GM18909 (cell line): ENCODE results near the gene TBC1D23.
"Not testable (repeated sequence)": the region's sequence is repeated elsewhere in the genome, so short reads cannot be mapped to it uniquely, and the experiment has no call there.

ENCODE experiments used
- ATAC-seq: cut with Tn5 transposase; IDR thresholded peaks from one replicate; pipeline ENCODE4 v1.9.1; 2021; ENCODE audit warnings: mild to moderate bottlenecking; ENCODE audit not compliant: unreplicated experiment, poor library complexity

Gene TBC1D23

GRCh38 chr3:100289339-100289738 lies 28.5 kb downstream of the TBC1D23 start:
- no peak for ATAC-seq

DNA sequence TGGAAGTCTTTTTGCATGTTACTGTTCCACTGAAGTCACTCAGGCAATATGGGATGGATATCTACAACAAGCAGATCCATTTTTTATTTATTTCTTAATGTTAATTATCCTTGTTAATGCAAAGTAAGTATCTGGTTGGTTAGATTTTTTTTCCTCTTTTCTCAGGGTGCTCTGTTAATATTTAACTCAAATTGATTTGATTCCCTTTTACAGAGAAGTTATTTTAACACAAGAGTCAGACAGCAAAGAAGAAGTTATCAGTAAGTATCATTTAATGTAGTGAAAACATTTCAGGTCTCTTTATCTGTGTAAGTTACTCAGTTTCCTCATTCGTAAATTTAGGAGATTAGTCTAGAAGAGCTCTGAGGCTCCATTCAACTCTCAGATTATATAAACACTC lies 34.3 kb downstream of the TBC1D23 start:
- no peak for ATAC-seq

DNA sequence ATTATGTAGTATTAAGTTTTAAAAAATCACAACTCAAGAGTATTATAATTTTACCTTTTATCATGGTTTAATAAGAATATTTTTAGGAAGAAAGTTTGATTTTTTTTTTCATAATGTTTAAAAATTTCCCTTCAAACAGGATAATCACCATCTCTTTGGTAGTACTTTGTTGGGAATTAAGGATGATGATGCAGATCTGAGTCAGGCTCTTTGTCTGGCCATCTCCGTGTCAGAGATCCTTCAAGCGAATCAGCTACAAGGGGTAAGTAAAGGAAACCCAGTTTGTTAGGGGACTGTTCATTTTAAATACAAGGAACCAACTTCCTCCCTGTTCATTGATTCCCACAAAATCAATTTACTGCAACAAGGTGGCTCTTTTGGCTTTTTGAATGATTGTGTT lies 37.0 kb downstream of the TBC1D23 start:
- ATAC-seq, result no peak

GRCh38 chr3:100299016-100299415 lies 38.2 kb downstream of the TBC1D23 start:
- ATAC-seq, result no peak

DNA sequence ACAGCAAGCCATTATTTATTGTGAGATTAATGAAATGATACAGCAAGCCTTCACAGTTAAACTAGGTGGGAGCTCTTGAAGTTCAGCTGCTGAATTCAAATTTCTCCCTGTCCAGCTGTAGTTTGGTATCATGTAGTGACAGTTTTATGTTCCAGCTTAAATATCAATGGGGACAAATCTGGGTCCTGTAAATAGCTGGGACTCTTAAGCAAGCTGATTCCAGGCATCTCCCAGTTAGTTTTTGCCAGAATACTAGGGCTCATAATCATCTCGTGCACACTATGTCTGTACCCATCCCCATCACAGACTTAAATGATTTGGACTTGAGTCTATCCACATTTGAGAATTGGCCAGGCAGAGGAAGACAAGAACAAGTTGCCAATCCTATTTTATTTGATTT lies 45.9 kb downstream of the TBC1D23 start:
- ATAC-seq, result no peak

- no peak for ATAC-seq
Observed at GRCh38 chr3:100310355-100310965, 49.7 kb downstream of the TBC1D23 start.

- no peak for ATAC-seq
Observed at GRCh38 chr3:100311011-100311410, 50.2 kb downstream of the TBC1D23 start.

- ATAC-seq, result peak; percentile 78
Observed at GRCh38 chr3:100316641-100317069, 55.9 kb downstream of the TBC1D23 start.

- peak; percentile 75 for ATAC-seq
Observed at GRCh38 chr3:100317912-100318311, 57.1 kb downstream of the TBC1D23 start.

- no peak for ATAC-seq
Observed at GRCh38 chr3:100319951-100320350, 59.2 kb downstream of the TBC1D23 start.

GRCh38 chr3:100324044-100324443 lies 63.3 kb downstream of the TBC1D23 start:
- ATAC-seq, result no peak

GRCh38 chr3:100325827-100326226 lies 65.0 kb downstream of the TBC1D23 start:
- no peak for ATAC-seq

DNA sequence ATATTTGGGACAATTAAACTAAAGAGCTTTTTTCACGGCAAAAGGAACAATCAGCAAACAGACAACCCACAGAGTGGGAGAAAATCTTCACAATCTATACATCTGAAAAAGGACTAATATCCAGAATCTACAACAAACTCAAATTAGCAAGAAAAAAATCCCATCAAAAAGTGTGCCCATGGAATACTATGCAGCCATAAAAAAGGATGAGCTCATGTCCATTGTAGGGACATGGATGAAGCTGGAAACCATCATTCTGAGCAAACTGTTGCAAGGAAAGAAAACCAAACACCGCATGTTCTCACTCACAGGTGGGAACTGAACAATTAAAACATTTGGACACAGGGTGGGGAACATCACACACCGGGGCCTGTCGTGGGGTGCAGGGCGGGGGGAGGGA lies 66.6 kb downstream of the TBC1D23 start:
- not testable (repeated sequence) for ATAC-seq

GRCh38 chr3:100329800-100330489 lies 69.2 kb downstream of the TBC1D23 start:
- ATAC-seq, result no peak

GRCh38 chr3:100330651-100331050 lies 69.9 kb downstream of the TBC1D23 start:
- no peak for ATAC-seq

GRCh38 chr3:100331660-100332059 lies 70.9 kb downstream of the TBC1D23 start:
- ATAC-seq, result no peak

DNA sequence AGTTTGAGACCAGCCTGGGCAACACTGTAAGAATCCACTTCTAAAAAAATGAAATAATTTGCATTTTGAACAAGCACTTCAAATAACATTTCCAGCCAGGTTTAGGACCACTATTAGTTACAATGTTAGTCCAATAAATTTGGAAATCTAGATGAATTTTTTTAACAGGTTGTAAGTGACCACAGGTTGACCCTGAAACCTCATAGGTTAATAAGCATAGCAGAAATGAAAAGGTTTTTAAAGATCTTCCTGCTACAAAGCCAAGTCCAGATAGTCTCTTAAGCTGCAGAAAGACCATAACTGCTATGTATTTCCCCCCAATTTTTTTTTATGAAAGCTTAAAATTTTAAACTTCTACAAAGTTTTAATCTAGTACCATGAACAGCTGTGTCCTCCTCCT lies 72.3 kb downstream of the TBC1D23 start:
- no peak for ATAC-seq

DNA sequence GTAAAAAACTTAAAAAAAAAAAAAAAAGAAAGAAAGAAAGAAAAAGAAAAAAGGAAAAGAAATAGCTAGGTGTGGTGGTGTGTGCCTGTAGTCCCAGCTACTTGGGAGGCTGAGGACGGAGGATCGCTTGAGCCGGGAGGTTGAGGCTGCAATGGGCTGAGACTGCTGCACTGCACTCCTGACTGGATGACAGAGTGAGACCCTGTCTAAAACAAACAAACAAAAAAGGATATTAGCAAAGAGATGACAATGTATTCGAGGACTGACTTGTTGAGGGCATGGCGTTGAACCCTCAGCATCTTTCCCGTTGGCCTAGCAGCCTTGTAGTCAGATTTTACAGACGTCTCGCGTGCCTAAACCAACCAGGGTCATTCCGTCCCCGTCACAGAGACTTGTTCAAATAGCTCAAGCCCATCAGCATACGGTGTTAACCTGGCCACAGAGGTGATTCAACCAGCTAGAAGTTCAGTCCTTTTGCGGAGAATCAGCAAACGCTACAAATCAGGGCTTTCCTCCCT lies 73.2 kb downstream of the TBC1D23 start:
- ATAC-seq, result peak; percentile 26

DNA sequence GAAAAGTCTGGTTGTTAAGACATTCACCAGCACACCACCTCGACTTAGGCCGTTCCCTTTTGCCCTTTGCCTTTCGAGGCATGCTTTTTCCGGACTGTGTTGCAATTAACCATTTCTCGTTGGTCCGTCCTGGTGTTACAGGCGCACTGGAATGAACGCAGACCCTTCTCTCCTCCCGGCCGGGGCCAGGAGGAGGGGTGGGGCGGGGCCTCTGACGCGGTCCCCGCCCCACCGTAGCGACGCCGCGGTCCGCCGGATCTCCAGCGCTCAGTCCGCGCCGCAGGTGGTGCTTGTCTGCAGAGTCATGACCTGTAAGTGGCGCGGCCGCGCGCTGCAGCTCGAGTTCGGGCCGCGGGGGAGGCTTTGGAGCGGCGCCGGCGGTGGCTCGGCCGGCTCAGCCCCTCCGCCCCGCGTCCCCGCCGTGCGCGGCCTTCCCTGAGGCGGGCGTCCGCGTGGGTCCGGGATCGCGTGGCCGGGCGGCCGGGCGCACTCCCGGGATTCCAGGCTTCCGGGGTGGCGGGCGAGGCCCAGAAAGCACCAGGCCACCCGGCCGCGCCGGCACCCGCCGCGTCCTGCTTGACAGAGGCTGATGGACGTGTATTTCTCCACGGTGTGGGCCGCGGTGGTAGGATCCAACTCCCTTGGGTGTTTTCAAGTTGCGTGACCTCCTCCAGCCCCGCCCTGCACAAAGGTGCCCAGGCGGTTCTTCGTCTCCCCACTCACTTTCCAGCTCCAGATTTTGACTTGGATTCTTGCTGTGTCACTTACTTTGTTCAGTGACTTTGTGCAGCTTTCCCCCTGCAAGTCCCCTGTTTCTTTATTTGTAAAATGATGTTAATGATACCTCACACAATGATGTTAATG lies 73.9 kb downstream of the TBC1D23 start, which contains the start of gene NIT2:
NIT2 (plus strand) TSS at position 270 of the 864 bp plus-strand sequence; CDS start at position 305, 35 bp downstream.
- peak; percentile 96 for ATAC-seq

GRCh38 chr3:100335434-100335833 lies 74.6 kb downstream of the TBC1D23 start:
- peak; percentile 53 for ATAC-seq

- not testable (repeated sequence) for ATAC-seq
Observed at GRCh38 chr3:100336229-100336628, 75.4 kb downstream of the TBC1D23 start.
